Measurements from ENCODE around the gene NPM1. TPM values are rescaled to one million over a fixed set of nuclear protein-coding genes. Genes with fewer than 3 reads are reported as not detected.

Gene NPM1, protein sequence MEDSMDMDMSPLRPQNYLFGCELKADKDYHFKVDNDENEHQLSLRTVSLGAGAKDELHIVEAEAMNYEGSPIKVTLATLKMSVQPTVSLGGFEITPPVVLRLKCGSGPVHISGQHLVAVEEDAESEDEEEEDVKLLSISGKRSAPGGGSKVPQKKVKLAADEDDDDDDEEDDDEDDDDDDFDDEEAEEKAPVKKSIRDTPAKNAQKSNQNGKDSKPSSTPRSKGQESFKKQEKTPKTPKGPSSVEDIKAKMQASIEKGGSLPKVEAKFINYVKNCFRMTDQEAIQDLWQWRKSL
- 1,157 and 1,175 TPM in 2 replicates for total RNA-seq
- long read RNA-seq, transcript NPM1-201 (11 exons, 1,758 nt) = major isoform, 4,416 of 4,731 reads
- long read RNA-seq, transcript NPM1-205 (5 exons, 670 nt) = minor isoform, 7 of 4,731 reads
- long read RNA-seq, transcript NPM1-202 (10 exons, 1,237 nt) = minor isoform, 58 of 4,731 reads
- long read RNA-seq, transcript NPM1-203 (10 exons, 1,598 nt) = minor isoform, 137 of 4,731 reads
- long read RNA-seq, partial matches to known transcripts = 38 of 4,731 reads
- long read RNA-seq, other reads (novel, unspliced or antisense) = 74 of 4,731 reads

DNA sequence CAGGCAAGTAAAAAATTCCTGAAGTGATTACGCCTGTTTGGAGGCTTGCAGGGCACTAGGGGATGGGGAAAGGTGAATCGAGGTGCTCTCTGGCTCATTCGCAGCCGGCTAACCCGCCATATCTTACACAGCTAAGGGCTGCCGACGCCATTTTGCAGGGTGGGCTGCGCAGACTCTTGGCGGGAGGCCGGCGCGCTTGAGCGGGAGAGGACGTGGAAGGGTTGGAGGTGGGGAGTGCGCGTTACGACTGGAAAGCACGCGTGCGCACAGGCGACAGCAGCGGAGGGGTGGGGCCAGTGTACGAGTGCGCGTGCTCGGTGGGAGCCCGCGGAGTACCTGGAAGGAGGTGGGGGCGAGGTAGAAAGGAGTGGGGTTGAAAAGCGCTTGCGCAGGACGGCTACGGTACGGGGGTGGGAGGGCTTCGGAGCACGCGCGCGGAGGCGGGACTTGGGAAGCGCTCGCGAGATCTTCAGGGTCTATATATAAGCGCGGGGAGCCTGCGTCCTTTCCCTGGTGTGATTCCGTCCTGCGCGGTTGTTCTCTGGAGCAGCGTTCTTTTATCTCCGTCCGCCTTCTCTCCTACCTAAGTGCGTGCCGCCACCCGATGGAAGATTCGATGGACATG, at the start of gene NPM1:
NPM1 (plus strand) TSS at position 505 of the 625 bp plus-strand sequence; CDS start at position 605, 100 bp downstream.
- peak within 1 kb of the TSS; percentile 99 for H3K27ac Mint-ChIP-seq (ENCODE audit: unreplicated experiment)
- TF ChIP-seq, protein P1, sequence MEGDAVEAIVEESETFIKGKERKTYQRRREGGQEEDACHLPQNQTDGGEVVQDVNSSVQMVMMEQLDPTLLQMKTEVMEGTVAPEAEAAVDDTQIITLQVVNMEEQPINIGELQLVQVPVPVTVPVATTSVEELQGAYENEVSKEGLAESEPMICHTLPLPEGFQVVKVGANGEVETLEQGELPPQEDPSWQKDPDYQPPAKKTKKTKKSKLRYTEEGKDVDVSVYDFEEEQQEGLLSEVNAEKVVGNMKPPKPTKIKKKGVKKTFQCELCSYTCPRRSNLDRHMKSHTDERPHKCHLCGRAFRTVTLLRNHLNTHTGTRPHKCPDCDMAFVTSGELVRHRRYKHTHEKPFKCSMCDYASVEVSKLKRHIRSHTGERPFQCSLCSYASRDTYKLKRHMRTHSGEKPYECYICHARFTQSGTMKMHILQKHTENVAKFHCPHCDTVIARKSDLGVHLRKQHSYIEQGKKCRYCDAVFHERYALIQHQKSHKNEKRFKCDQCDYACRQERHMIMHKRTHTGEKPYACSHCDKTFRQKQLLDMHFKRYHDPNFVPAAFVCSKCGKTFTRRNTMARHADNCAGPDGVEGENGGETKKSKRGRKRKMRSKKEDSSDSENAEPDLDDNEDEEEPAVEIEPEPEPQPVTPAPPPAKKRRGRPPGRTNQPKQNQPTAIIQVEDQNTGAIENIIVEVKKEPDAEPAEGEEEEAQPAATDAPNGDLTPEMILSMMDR (IDR thresholded peaks at IDR 0.05) = no peak

DNA sequence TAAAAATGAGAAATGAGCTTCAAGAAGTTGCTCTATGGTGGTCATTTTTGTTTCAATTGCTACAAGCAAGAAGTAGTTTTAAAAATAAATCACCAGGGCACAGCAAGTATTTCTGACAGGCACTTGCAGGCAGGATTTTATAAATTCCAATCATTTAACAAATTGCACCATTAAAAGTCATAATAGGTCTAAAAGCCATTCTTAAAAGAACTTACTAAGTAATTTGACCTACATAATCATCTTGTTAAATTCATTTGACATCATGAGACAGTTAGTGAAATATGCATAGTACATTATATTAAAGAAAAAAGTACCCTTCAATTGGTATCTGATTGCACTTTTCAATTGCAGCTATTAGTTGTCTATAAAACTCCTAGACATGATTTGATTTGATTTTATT, 47.6 kb upstream of the NPM1 start:
- Mint-ChIP-seq H3K4me3 (ENCODE audit: unreplicated experiment) (no peak overlapping the region), H3K36me3 (ENCODE audit: unreplicated experiment) (no peaks in the 10 kb centered on the region), H3K9me3 (ENCODE audit: unreplicated experiment) (no peaks in the 10 kb centered on the region), H3K27ac (ENCODE audit: unreplicated experiment) (no peak overlapping the region), H3K4me1 (ENCODE audit: unreplicated experiment) (peaks cover 2% of the 10 kb centered on the region), H3K27me3 (ENCODE audit: unreplicated experiment) (peaks cover 40% of the 10 kb centered on the region)
- TF ChIP-seq, protein P1 (IDR thresholded peaks at IDR 0.05) = no peak
- DNase-seq (ENCODE audit: extremely low spot score, unreplicated experiment) = no peak

More for the DNA sequence above, at the start of gene NPM1:
- peak; percentile 99 for DNase-seq (ENCODE audit: extremely low spot score, unreplicated experiment)
- Mint-ChIP-seq H3K4me3 (ENCODE audit: unreplicated experiment) (peak within 1 kb of the TSS; percentile 98), H3K9me3 (ENCODE audit: unreplicated experiment) (no peaks in the 10 kb centered on the region), H3K27me3 (ENCODE audit: unreplicated experiment) (peaks cover 3% of the 10 kb centered on the region), H3K4me1 (ENCODE audit: unreplicated experiment) (peaks cover 33% of the 10 kb centered on the region), H3K36me3 (ENCODE audit: unreplicated experiment) (peaks cover 13% of the 10 kb centered on the region)

DNA sequence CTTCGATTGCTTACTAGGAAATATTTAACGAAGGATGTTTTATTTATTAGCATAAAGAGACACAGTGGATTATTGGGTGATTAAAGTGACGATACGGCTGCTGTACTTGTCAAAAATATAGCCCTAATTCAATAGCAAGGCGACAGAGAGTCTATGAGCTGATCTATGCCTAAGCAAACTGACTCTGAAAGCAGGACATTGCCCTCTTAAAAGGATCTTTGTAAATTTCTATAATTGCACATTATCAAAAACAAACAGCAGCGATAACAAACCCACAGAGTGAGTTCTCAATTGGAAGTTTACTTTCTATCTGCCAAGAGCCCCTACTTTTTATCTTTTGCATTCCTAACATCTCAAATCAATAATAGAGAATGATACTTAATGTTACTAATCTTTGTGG, 47.2 kb upstream of the NPM1 start:
- DNase-seq (ENCODE audit: extremely low spot score, unreplicated experiment) = no peak
- no peaks in the 10 kb centered on the region for H3K36me3 Mint-ChIP-seq (ENCODE audit: unreplicated experiment)
- no peak overlapping the region for H3K4me3 Mint-ChIP-seq (ENCODE audit: unreplicated experiment)
- H3K27me3 Mint-ChIP-seq (ENCODE audit: unreplicated experiment) = peaks cover 35% of the 10 kb centered on the region
- no peaks in the 10 kb centered on the region for H3K9me3 Mint-ChIP-seq (ENCODE audit: unreplicated experiment)
- no peak overlapping the region for H3K27ac Mint-ChIP-seq (ENCODE audit: unreplicated experiment)
- peaks cover 2% of the 10 kb centered on the region for H3K4me1 Mint-ChIP-seq (ENCODE audit: unreplicated experiment)
- TF ChIP-seq, protein P1 (IDR thresholded peaks at IDR 0.05) = no peak

DNA sequence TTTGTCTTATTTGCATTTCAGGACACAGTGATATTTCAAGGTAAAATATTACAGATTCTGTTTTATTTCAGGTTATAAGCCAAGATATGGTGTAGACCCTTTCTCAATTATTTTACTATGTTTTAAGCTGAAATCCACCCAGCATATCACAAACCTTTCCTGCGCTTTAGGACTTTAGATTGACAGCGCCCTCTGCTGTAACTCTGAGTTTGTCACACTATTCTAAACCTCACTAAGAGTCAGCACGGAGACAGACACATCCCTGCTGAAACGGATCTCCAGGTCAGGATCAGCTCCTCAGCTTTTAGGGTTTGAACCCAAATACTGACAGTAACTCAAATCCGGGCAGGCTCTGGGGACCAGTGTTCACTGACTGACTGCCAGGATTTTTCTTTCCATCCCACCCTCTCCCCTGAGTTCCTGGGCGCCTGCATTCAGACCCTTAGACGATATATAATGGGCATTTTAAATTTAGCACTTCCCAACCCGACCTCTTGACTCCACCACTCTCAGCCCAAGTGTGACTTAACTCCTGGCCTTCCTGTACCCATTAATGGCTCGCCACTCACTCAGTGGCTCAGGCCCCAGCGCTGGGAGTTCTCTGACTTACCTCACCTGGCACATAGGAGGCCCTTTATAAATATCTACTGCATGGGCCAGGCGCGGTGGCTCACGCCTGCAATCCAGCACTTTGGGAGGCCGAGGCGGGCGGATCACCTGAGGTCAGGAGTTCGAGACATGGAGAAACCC, 45.1 kb upstream of the NPM1 start:
- H3K4me3 Mint-ChIP-seq (ENCODE audit: unreplicated experiment) = no peak overlapping the region
- H3K4me1 Mint-ChIP-seq (ENCODE audit: unreplicated experiment) = peaks cover 2% of the 10 kb centered on the region
- H3K9me3 Mint-ChIP-seq (ENCODE audit: unreplicated experiment) = no peaks in the 10 kb centered on the region
- no peak for DNase-seq (ENCODE audit: extremely low spot score, unreplicated experiment)
- peaks cover 19% of the 10 kb centered on the region for H3K27me3 Mint-ChIP-seq (ENCODE audit: unreplicated experiment)
- TF ChIP-seq, protein P1 (IDR thresholded peaks at IDR 0.05) = peak; percentile 81
- H3K27ac Mint-ChIP-seq (ENCODE audit: unreplicated experiment) = no peak overlapping the region
- no peaks in the 10 kb centered on the region for H3K36me3 Mint-ChIP-seq (ENCODE audit: unreplicated experiment)
